GM23338 (cell line): Measurements from ENCODE around the gene CNTN1. TPM values are rescaled to one million over a fixed set of nuclear protein-coding genes. Genes with fewer than 3 reads are reported as not detected.

Source experiments
- ATAC-seq: fragments of 200-7000 bp; cut with Tn5 transposase; 3 replicates; pipeline ENCODE4 v1.9.1; 2020
- DNase-seq: peaks from one replicate; pipeline ENCODE4 v3.0.0-alpha.2; 2015; ENCODE audit warnings: low spot score
- H2AFZ ChIP-seq: fragments of 200-600 bp; sonication (generic); 2 replicates; pipeline ENCODE4 v1.8.0; 2016; ENCODE audit warnings: antibody characterized with exemption, mild to moderate bottlenecking, moderate library complexity
- H3F3A ChIP-seq: fragments of 200-600 bp; sonication (generic); replicated peaks from 2 replicates; pipeline ENCODE4 v1.8.0; 2017; ENCODE audit warnings: antibody characterized with exemption, mixed run types, low read depth
- H3K27ac ChIP-seq: fragments of 200-600 bp; sonication (generic); 2 replicates; pipeline ENCODE4 v1.6.1; 2016; ENCODE audit warnings: low read depth
- H3K27me3 ChIP-seq: fragments of 200-600 bp; sonication (generic); 2 replicates; pipeline ENCODE4 v1.8.0; 2016; ENCODE audit warnings: mild to moderate bottlenecking, mixed run types, moderate library complexity; ENCODE audit not compliant: insufficient read depth
- H3K36me3 ChIP-seq: fragments of 200-600 bp; sonication (generic); 2 replicates; pipeline ENCODE4 v1.8.0; 2016; ENCODE audit warnings: mild to moderate bottlenecking; ENCODE audit not compliant: insufficient read depth
- H3K4me1 ChIP-seq: fragments of 200-600 bp; sonication (generic); 2 replicates; pipeline ENCODE4 v1.8.0; 2016; ENCODE audit warnings: mild to moderate bottlenecking, moderate library complexity; ENCODE audit not compliant: insufficient read depth
- H3K4me2 ChIP-seq: fragments of 200-600 bp; sonication (generic); 2 replicates; pipeline ENCODE4 v1.7.1; 2017; ENCODE audit warnings: mixed run types
- H3K4me3 ChIP-seq: fragments of 200-600 bp; sonication (generic); 2 replicates; pipeline ENCODE4 v1.6.1; 2016; ENCODE audit warnings: mixed run types
- H3K79me2 ChIP-seq: fragments of 200-600 bp; sonication (generic); replicated peaks from 2 replicates; pipeline ENCODE4 v1.8.0; 2017; ENCODE audit warnings: mild to moderate bottlenecking; ENCODE audit not compliant: insufficient read depth
- H3K9me2 ChIP-seq: fragments of 200-600 bp; sonication (generic); 2 replicates; pipeline ENCODE4 v1.8.0; 2017; ENCODE audit not compliant: insufficient read depth
- H4K20me1 ChIP-seq: fragments of 200-600 bp; sonication (generic); replicated peaks from 2 replicates; pipeline ENCODE4 v1.8.0; 2017; ENCODE audit warnings: mild to moderate bottlenecking; ENCODE audit not compliant: insufficient read depth
- H3K27ac Mint-ChIP-seq: 2 replicates; pipeline ENCODE4 v1.8.0; 2020; ENCODE audit warnings: inconsistent platforms, mild to moderate bottlenecking, moderate library complexity, mixed read lengths
- H3K27me3 Mint-ChIP-seq: 3 replicates; pipeline ENCODE4 v1.8.0; 2022; ENCODE audit warnings: low read depth, mild to moderate bottlenecking, moderate library complexity, mixed read lengths, inconsistent platforms; ENCODE audit not compliant: insufficient read depth, poor library complexity
- H3K36me3 Mint-ChIP-seq: 3 replicates; pipeline ENCODE4 v1.8.0; 2021; ENCODE audit warnings: low read depth, mild to moderate bottlenecking, inconsistent platforms, moderate library complexity, mixed read lengths
- H3K4me1 Mint-ChIP-seq: 3 replicates; pipeline ENCODE4 v1.8.0; 2020; ENCODE audit warnings: mild to moderate bottlenecking, inconsistent platforms, mixed read lengths
- H3K4me3 Mint-ChIP-seq: 3 replicates; pipeline ENCODE4 v1.8.0; 2021; ENCODE audit warnings: moderate library complexity, mild to moderate bottlenecking, inconsistent platforms, mixed read lengths
- H3K9me3 Mint-ChIP-seq: 3 replicates; pipeline ENCODE4 v1.8.0; 2020; ENCODE audit warnings: moderate library complexity, mild to moderate bottlenecking, inconsistent platforms, mixed read lengths
- CREB1 ChIP-seq: fragments of 250-450 bp; sonication (Bioruptor Pico); IDR thresholded peaks from 2 replicates; pipeline ENCODE4 v1.5.0; 2020; ENCODE audit warnings: low read depth, mild to moderate bottlenecking, moderate library complexity
- ETS1 ChIP-seq: IDR thresholded peaks from 2 replicates; pipeline ENCODE4 v1.6.1; 2016; ENCODE audit warnings: antibody characterized with exemption
- EZH2 ChIP-seq: fragments of 200-600 bp; sonication (generic); IDR thresholded peaks from one replicate; pipeline ENCODE4 v1.8.0; 2017; ENCODE audit warnings: antibody characterized with exemption, mild to moderate bottlenecking, low read depth; ENCODE audit not compliant: unreplicated experiment
- EZH2phosphoT487 ChIP-seq: fragments of 200-600 bp; sonication (generic); IDR thresholded peaks from one replicate; pipeline ENCODE4 v1.8.1; 2018; ENCODE audit warnings: antibody characterized with exemption; ENCODE audit not compliant: unreplicated experiment
- JUNB ChIP-seq: IDR thresholded peaks from one replicate; pipeline ENCODE4 v1.6.1; 2016; ENCODE audit warnings: antibody characterized with exemption; ENCODE audit not compliant: unreplicated experiment
- NANOG ChIP-seq: IDR thresholded peaks from 2 replicates; pipeline ENCODE4 v1.6.1; 2016; ENCODE audit warnings: antibody characterized with exemption, borderline replicate concordance
- POLR2AphosphoS5 ChIP-seq: IDR thresholded peaks from 2 replicates; pipeline ENCODE4 v1.6.1; 2016; ENCODE audit warnings: antibody characterized with exemption, low read depth
- STAT1 ChIP-seq: IDR thresholded peaks from one replicate; pipeline ENCODE4 v1.6.1; 2016; ENCODE audit warnings: antibody characterized with exemption; ENCODE audit not compliant: unreplicated experiment
- ZNF114 ChIP-seq: fragments of 250-450 bp; sonication (Bioruptor Pico); IDR thresholded peaks from 2 replicates; pipeline ENCODE4 v1.5.0; 2020; ENCODE audit warnings: mild to moderate bottlenecking, moderate library complexity
- ZNF331 ChIP-seq: fragments of 250-450 bp; sonication (Bioruptor Pico); IDR thresholded peaks from 2 replicates; pipeline ENCODE4 v1.5.0; 2020; ENCODE audit warnings: low read depth, mild to moderate bottlenecking, moderate library complexity
- ZNF462 ChIP-seq: fragments of 250-450 bp; sonication (Bioruptor Pico); IDR thresholded peaks from 2 replicates; pipeline ENCODE4 v1.5.0; 2020; ENCODE audit warnings: mild to moderate bottlenecking, moderate library complexity
- polyA plus RNA-seq: library from polyadenylated mRNA; unstranded; fragments of >200 nt; fragmentation: Nextera tagmentation; extraction: Ambion mirVana; gene quantifications from 2 replicates; pipeline ENCODE4 v1.2.1, GENCODE V29; 2016
- total RNA-seq: library from RNA; depleted of rRNA; stranded (reverse); fragments of >200 nt; shearing (Covaris generic); gene quantifications from 2 replicates; pipeline ENCODE4 v1.2.3, GENCODE V29; 2014
- TF ChIP-seq, protein P1 (sequence below), 2 experiments: fragments of 200-600 bp in 1 of 2; sonication (generic) in 1 of 2; conservative IDR thresholded peaks; 2 replicates each; pipeline versions ENCODE4 v1.5.1 to v1.6.1; 2016 to 2017; ENCODE audit warnings: antibody characterized with exemption in 2 of 2, low read depth in 2 of 2, mild to moderate bottlenecking in 2 of 2, moderate library complexity in 1 of 2
- TF ChIP-seq, protein P2 (sequence below): IDR thresholded peaks from one replicate; pipeline ENCODE4 v1.6.1; 2018; ENCODE audit warnings: antibody characterized with exemption; ENCODE audit not compliant: unreplicated experiment

The CNTN1 gene
- total and polyA plus RNA-seq, 2 experiments from 2014 or later, result 5.0 to 27.0 TPM

DNA sequence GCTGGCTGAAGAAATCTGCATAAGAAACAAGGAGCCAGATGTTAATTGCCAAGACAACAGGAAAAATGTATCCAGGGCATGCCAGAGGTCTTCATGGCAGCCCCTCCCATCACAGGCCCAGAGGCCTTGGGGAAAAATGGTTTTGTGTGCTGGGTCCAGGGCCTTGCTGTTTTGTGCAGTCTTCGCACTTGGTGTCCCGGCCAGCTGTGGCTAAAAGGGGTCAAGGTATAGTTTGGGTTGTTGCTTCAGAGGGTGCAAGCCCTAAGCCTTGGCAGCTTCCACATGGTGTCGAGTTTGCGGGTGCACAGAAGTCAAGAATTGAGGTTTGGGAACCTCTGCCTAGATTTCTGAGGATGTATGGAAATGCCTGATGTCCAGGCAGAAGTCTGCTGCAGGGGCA, 29.9 kb upstream of the CNTN1 start:
- H3K79me2 ChIP-seq, result no peaks in the 10 kb centered on the region
- H3K4me1 Mint-ChIP-seq, result peaks cover 3% of the 10 kb centered on the region; the same call in 1 of the 3 replicates
- H3K4me2 ChIP-seq, result no peak overlapping the region
- H3K4me1 ChIP-seq, result no peaks in the 10 kb centered on the region
- no peak overlapping the region for H3K4me3 Mint-ChIP-seq
- TF ChIP-seq EZH2 (no peak), POLR2AphosphoS5 (no peak), EZH2phosphoT487 (no peak), NANOG (no peak), CREB1 (CRISPR knock-in tag) (no peak), ETS1 (no peak), ZNF331 (CRISPR knock-in tag) (no peak), ZNF114 (no peak), STAT1 (no peak), ZNF462 (CRISPR knock-in tag) (no peak), JUNB (no peak)
- TF ChIP-seq, protein P1, sequence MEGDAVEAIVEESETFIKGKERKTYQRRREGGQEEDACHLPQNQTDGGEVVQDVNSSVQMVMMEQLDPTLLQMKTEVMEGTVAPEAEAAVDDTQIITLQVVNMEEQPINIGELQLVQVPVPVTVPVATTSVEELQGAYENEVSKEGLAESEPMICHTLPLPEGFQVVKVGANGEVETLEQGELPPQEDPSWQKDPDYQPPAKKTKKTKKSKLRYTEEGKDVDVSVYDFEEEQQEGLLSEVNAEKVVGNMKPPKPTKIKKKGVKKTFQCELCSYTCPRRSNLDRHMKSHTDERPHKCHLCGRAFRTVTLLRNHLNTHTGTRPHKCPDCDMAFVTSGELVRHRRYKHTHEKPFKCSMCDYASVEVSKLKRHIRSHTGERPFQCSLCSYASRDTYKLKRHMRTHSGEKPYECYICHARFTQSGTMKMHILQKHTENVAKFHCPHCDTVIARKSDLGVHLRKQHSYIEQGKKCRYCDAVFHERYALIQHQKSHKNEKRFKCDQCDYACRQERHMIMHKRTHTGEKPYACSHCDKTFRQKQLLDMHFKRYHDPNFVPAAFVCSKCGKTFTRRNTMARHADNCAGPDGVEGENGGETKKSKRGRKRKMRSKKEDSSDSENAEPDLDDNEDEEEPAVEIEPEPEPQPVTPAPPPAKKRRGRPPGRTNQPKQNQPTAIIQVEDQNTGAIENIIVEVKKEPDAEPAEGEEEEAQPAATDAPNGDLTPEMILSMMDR (conservative IDR thresholded peaks at IDR 0.05; ENCODE audit: low read depth in 2 of 2), result no peak
- TF ChIP-seq, protein P2, sequence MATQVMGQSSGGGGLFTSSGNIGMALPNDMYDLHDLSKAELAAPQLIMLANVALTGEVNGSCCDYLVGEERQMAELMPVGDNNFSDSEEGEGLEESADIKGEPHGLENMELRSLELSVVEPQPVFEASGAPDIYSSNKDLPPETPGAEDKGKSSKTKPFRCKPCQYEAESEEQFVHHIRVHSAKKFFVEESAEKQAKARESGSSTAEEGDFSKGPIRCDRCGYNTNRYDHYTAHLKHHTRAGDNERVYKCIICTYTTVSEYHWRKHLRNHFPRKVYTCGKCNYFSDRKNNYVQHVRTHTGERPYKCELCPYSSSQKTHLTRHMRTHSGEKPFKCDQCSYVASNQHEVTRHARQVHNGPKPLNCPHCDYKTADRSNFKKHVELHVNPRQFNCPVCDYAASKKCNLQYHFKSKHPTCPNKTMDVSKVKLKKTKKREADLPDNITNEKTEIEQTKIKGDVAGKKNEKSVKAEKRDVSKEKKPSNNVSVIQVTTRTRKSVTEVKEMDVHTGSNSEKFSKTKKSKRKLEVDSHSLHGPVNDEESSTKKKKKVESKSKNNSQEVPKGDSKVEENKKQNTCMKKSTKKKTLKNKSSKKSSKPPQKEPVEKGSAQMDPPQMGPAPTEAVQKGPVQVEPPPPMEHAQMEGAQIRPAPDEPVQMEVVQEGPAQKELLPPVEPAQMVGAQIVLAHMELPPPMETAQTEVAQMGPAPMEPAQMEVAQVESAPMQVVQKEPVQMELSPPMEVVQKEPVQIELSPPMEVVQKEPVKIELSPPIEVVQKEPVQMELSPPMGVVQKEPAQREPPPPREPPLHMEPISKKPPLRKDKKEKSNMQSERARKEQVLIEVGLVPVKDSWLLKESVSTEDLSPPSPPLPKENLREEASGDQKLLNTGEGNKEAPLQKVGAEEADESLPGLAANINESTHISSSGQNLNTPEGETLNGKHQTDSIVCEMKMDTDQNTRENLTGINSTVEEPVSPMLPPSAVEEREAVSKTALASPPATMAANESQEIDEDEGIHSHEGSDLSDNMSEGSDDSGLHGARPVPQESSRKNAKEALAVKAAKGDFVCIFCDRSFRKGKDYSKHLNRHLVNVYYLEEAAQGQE, result no peak
- H3K9me2 ChIP-seq, result peaks cover 20% of the 10 kb centered on the region
- H3K27ac Mint-ChIP-seq, result no peak overlapping the region
- H3F3A ChIP-seq, result no peaks in the 10 kb centered on the region
- H3K27me3 ChIP-seq, result no peaks in the 10 kb centered on the region
- DNase-seq, result no peak
- no peak overlapping the region for H3K4me3 ChIP-seq
- no peak overlapping the region for H3K27ac ChIP-seq
- no peaks in the 10 kb centered on the region for H3K27me3 Mint-ChIP-seq
- H4K20me1 ChIP-seq, result no peaks in the 10 kb centered on the region
- H3K36me3 Mint-ChIP-seq, result peaks cover 27% of the 10 kb centered on the region
- H2AFZ ChIP-seq, result no peak overlapping the region
- H3K36me3 ChIP-seq, result no peaks in the 10 kb centered on the region; the same call in 1 of the 2 replicates
- no peak for ATAC-seq
- H3K9me3 Mint-ChIP-seq, result peaks cover 29% of the 10 kb centered on the region
